Measurements from ENCODE around the gene LRRC42.

DNA sequence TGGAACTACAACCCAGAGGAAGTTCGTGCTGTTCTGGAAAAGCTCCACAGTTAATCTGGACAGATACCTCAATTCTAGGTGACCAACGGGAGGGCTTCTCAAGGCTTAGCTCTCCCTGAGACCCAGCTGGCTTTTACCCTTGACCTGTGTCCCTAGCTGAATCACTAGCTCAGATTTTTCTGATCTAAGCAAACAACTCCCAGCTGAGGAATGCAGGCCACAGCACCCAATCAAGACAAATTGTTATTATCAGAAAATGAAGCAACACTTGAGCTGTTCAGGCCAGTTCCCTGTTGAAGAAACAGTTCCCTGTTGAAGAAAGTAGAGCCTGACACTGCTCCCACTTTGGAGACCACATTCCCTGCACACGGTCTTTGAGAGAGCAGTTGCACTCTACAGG lies 36.2 kb upstream of the LRRC42 start:
- TF ChIP-seq POLR2A (IDR thresholded peaks at IDR 0.05; ENCODE audit: low read length): no peak
- no peak for TF ChIP-seq GATA1 (IDR thresholded peaks at IDR 0.05; ENCODE audit: low read depth, low read length)

Data from erythroblast (primary cell).